ENCODE measurements around the gene TMPRSS3. TPM values are rescaled to one million over a fixed set of nuclear protein-coding genes. Genes with fewer than 3 reads are reported as not detected.

The TMPRSS3 gene
- total RNA-seq, 1 experiment from 2014 or later = 2.0 TPM

GRCh38 chr21:42440187-42440792 is 44.4 kb upstream of the TMPRSS3 start:
- intact Hi-C loops (cut with micrococcal nuclease) = no loop called here
- DNase-seq (ENCODE audit: unreplicated experiment) = no peak
- Mint-ChIP-seq H3K27ac (ENCODE audit: low read depth, unreplicated experiment) (no peak overlapping the region), H3K36me3 (ENCODE audit: insufficient read depth, unreplicated experiment) (no peaks in the 10 kb centered on the region), H3K4me1 (ENCODE audit: insufficient read depth, unreplicated experiment) (no peaks in the 10 kb centered on the region), H3K4me3 (ENCODE audit: unreplicated experiment) (no peak overlapping the region), H3K27me3 (ENCODE audit: insufficient read depth, unreplicated experiment) (peaks cover 50% of the 10 kb centered on the region), H3K9me3 (ENCODE audit: unreplicated experiment) (peaks cover 7% of the 10 kb centered on the region)
- no TSS peak for BruUV-seq (replicated peaks)
- TF ChIP-seq CTCF (IDR thresholded peaks at IDR 0.05; ENCODE audit: unreplicated experiment) = no peak
- ChIA-PET CTCF (no interaction called here), POLR2A (no interaction called here)

- ChIA-PET POLR2A (no interaction called here), CTCF (interaction anchor here (0.6 kb wide), 1 partner anchor 38 kb away, joined by 3 read pairs; no protein-coding TSS in a partner anchor)
- no peaks in the 10 kb centered on the region for H3K4me1 Mint-ChIP-seq (ENCODE audit: insufficient read depth, unreplicated experiment)
- no peak overlapping the region for H3K4me3 Mint-ChIP-seq (ENCODE audit: unreplicated experiment)
- TF ChIP-seq CTCF (IDR thresholded peaks at IDR 0.05; ENCODE audit: unreplicated experiment) = no peak
- H3K36me3 Mint-ChIP-seq (ENCODE audit: insufficient read depth, unreplicated experiment) = peaks cover 5% of the 10 kb centered on the region
- DNase-seq (ENCODE audit: unreplicated experiment) = no peak
- peaks cover 55% of the 10 kb centered on the region for H3K27me3 Mint-ChIP-seq (ENCODE audit: insufficient read depth, unreplicated experiment)
- intact Hi-C loops (cut with micrococcal nuclease) = no loop called here
- peaks cover 7% of the 10 kb centered on the region for H3K9me3 Mint-ChIP-seq (ENCODE audit: unreplicated experiment)
- no peak overlapping the region for H3K27ac Mint-ChIP-seq (ENCODE audit: low read depth, unreplicated experiment)
- BruUV-seq (replicated peaks) = no TSS peak
These were observed 43.7 kb upstream of the TMPRSS3 start for GRCh38 chr21:42439284-42440186.

- H3K27ac Mint-ChIP-seq (ENCODE audit: low read depth, unreplicated experiment) = no peak overlapping the region
- TF ChIP-seq CTCF (IDR thresholded peaks at IDR 0.05; ENCODE audit: unreplicated experiment) = no peak
- peaks cover 7% of the 10 kb centered on the region for H3K9me3 Mint-ChIP-seq (ENCODE audit: unreplicated experiment)
- intact Hi-C loops (cut with micrococcal nuclease) = no loop called here
- CTCF ChIA-PET = interaction anchor here (0.6 kb wide), 1 partner anchor 37 kb away, joined by 3 read pairs; no protein-coding TSS in a partner anchor
- peaks cover 53% of the 10 kb centered on the region for H3K27me3 Mint-ChIP-seq (ENCODE audit: insufficient read depth, unreplicated experiment)
- peaks cover 6% of the 10 kb centered on the region for H3K4me1 Mint-ChIP-seq (ENCODE audit: insufficient read depth, unreplicated experiment)
- no peak for DNase-seq (ENCODE audit: unreplicated experiment)
- POLR2A ChIA-PET = no interaction called here
- no TSS peak for BruUV-seq (replicated peaks)
- peaks cover 5% of the 10 kb centered on the region for H3K36me3 Mint-ChIP-seq (ENCODE audit: insufficient read depth, unreplicated experiment)
- H3K4me3 Mint-ChIP-seq (ENCODE audit: unreplicated experiment) = no peak overlapping the region
These were observed 42.7 kb upstream of the TMPRSS3 start for GRCh38 chr21:42438316-42439205.

GRCh38 chr21:42437786-42438185 is 41.9 kb upstream of the TMPRSS3 start:
- ChIA-PET CTCF (interaction anchor here (0.6 kb wide), 1 partner anchor 696 kb away, joined by 3 read pairs; no protein-coding TSS in a partner anchor), POLR2A (no interaction called here)
- intact Hi-C loops (cut with micrococcal nuclease) = no loop called here
- Mint-ChIP-seq H3K36me3 (ENCODE audit: insufficient read depth, unreplicated experiment) (peaks cover 5% of the 10 kb centered on the region), H3K4me1 (ENCODE audit: insufficient read depth, unreplicated experiment) (peaks cover 6% of the 10 kb centered on the region), H3K4me3 (ENCODE audit: unreplicated experiment) (no peak overlapping the region), H3K27me3 (ENCODE audit: insufficient read depth, unreplicated experiment) (peaks cover 53% of the 10 kb centered on the region), H3K9me3 (ENCODE audit: unreplicated experiment) (peaks cover 7% of the 10 kb centered on the region), H3K27ac (ENCODE audit: low read depth, unreplicated experiment) (no peak overlapping the region)
- DNase-seq (ENCODE audit: unreplicated experiment) = no peak
- no peak for TF ChIP-seq CTCF (IDR thresholded peaks at IDR 0.05; ENCODE audit: unreplicated experiment)
- BruUV-seq (replicated peaks) = no TSS peak

All from MCF 10A (cell line).